CD4-positive, CD25-positive, alpha-beta regulatory T cell (primary cell): Measurements from ENCODE around the gene FAM114A2. TPM values are rescaled to one million over a fixed set of nuclear protein-coding genes. Genes with fewer than 3 reads are reported as not detected.

Source experiments
- ATAC-seq, 2 donors: fragments of 150-1000 bp; cut with Tn5 transposase; one replicate each; pipeline ENCODE4 v1.10.0; 2021; ENCODE audit warnings: low read depth in 2 of 2, moderate number of reproducible peaks in 2 of 2, moderate library complexity in 1 of 2
- DNase-seq, 3 donors: peaks; one replicate each; pipeline versions ENCODE4 v3.0.0 to v3.0.0-alpha.2; 2012 to 2022; ENCODE audit warnings: mixed read lengths in 1 of 3
- H3K27ac ChIP-seq: one replicate; pipeline ENCODE4 v1.7.0; 2013; ENCODE audit warnings: mild to moderate bottlenecking, low read length; ENCODE audit not compliant: insufficient read depth, poor library complexity, severe bottlenecking
- H3K27me3 ChIP-seq: one replicate; pipeline ENCODE4 v1.7.0; 2013; ENCODE audit warnings: low read length; ENCODE audit not compliant: control insufficient read depth, insufficient read depth
- H3K36me3 ChIP-seq: one replicate; pipeline ENCODE4 v1.7.0; 2013; ENCODE audit warnings: mild to moderate bottlenecking, low read length, moderate library complexity; ENCODE audit not compliant: control insufficient read depth, insufficient read depth
- H3K4me1 ChIP-seq: 2 replicates; pipeline ENCODE4 v1.7.0; 2013; ENCODE audit warnings: mild to moderate bottlenecking, low read length; ENCODE audit not compliant: insufficient read depth, control insufficient read depth, poor library complexity, severe bottlenecking
- H3K4me3 ChIP-seq: one replicate; pipeline ENCODE4 v1.7.0; 2013; ENCODE audit warnings: low read depth, mild to moderate bottlenecking, low read length, moderate library complexity
- H3K9me3 ChIP-seq, 2 experiments: 1 replicate in 1 of 2; 2 replicates in 1 of 2; pipeline ENCODE4 v1.7.0; 2013; ENCODE audit warnings: low read length in 2 of 2, mild to moderate bottlenecking in 1 of 2, moderate library complexity in 1 of 2; ENCODE audit not compliant: control insufficient read depth in 2 of 2
- H3K27ac Mint-ChIP-seq, 3 donors: one replicate each; pipeline ENCODE4 v1.8.0; 2020 to 2022; ENCODE audit warnings: mild to moderate bottlenecking in 3 of 3, mixed read lengths in 3 of 3, moderate library complexity in 2 of 3
- H3K27me3 Mint-ChIP-seq: one replicate; pipeline ENCODE4 v1.8.0; 2022; ENCODE audit warnings: mild to moderate bottlenecking, mixed read lengths
- H3K36me3 Mint-ChIP-seq: one replicate; pipeline ENCODE4 v1.8.0; 2020; ENCODE audit warnings: mixed read lengths
- H3K4me1 Mint-ChIP-seq, 4 donors: one replicate each; pipeline ENCODE4 v1.8.0; 2020 to 2022; ENCODE audit warnings: mixed read lengths in 4 of 4, mild to moderate bottlenecking in 1 of 4
- H3K4me3 Mint-ChIP-seq, 4 donors: one replicate each; pipeline ENCODE4 v1.8.0; 2020 to 2022; ENCODE audit warnings: mild to moderate bottlenecking in 4 of 4, mixed read lengths in 4 of 4, moderate library complexity in 3 of 4
- H3K9me3 Mint-ChIP-seq, 7 donors: one replicate each; pipeline ENCODE4 v1.8.0; 2020 to 2022; ENCODE audit warnings: mixed read lengths in 7 of 7, mild to moderate bottlenecking in 3 of 7, moderate library complexity in 2 of 7
- polyA plus RNA-seq, 4 donors: library from polyadenylated mRNA; unstranded; fragments of 300-500 nt; fragmentation: Illumina TruSeq; gene quantifications; one replicate each; pipeline ENCODE4 v1.2.3, GENCODE V29; 2021
- total RNA-seq: library from RNA; stranded (reverse); gene quantifications from one replicate; pipeline ENCODE4 v1.2.3, GENCODE V29; 2022

The FAM114A2 gene
- total and polyA plus RNA-seq, 5 donors from 2014 or later: 19.1 to 26.6 (median 22.8) TPM

- Mint-ChIP-seq H3K9me3 (peaks cover 0 to 3% (median 0%) of the 10 kb centered on the region in 7 donors), H3K4me1 (peaks cover 0 to 11% (median 2%) of the 10 kb centered on the region in 4 donors), H3K27me3 (no peaks in the 10 kb centered on the region), H3K4me3 (no peak overlapping the region), H3K36me3 (no peaks in the 10 kb centered on the region), H3K27ac (no peak overlapping the region)
- ATAC-seq: no peak
- DNase-seq: no peak
- Histone ChIP-seq H3K27me3 (no peaks in the 10 kb centered on the region), H3K4me3 (no peak overlapping the region), H3K27ac (no peak overlapping the region), H3K9me3 (no peaks in the 10 kb centered on the region), H3K4me1 (no peaks in the 10 kb centered on the region), H3K36me3 (no peaks in the 10 kb centered on the region)
Measured at GRCh38 chr5:153959134-153959957, 79.4 kb downstream of the FAM114A2 start.

DNA sequence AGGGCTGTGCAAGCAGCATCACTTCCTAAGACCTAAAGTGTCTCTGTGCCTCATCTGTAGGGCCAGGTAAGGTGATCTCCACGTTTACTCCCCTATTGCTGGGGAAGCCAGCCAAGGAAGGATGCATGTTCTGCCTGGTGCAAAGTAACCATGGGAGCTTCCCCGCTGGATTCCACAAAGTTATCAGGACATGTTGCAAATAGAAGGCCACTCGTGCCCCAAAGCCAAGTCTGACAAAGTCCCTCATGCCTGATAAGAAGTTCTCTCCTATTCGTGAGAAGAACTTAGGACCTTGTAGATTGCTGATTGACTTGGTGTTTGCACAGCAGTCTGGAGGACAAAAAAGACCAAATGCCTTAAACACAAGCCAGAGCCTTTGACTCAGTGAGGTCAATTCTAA lies 81.5 kb downstream of the FAM114A2 start:
- Histone ChIP-seq H3K9me3 (no peaks in the 10 kb centered on the region), H3K36me3 (no peaks in the 10 kb centered on the region), H3K27ac (no peak overlapping the region), H3K4me1 (no peaks in the 10 kb centered on the region), H3K27me3 (no peaks in the 10 kb centered on the region), H3K4me3 (no peak overlapping the region)
- peak in 1 of 2 donors; percentile 14 for ATAC-seq
- no peak overlapping the region for H3K4me3 Mint-ChIP-seq
- H3K9me3 Mint-ChIP-seq: peaks cover 0 to 2% (median 0%) of the 10 kb centered on the region in 7 donors
- no peaks in the 10 kb centered on the region for H3K27me3 Mint-ChIP-seq
- H3K27ac Mint-ChIP-seq: no peak overlapping the region
- DNase-seq: no peak
- H3K4me1 Mint-ChIP-seq: peaks cover 0 to 11% (median 2%) of the 10 kb centered on the region in 4 donors
- no peaks in the 10 kb centered on the region for H3K36me3 Mint-ChIP-seq

- H3K27me3 Mint-ChIP-seq: no peaks in the 10 kb centered on the region
- no peaks in the 10 kb centered on the region for H3K4me1 ChIP-seq
- no peak overlapping the region for H3K4me3 ChIP-seq
- no peaks in the 10 kb centered on the region for H3K36me3 Mint-ChIP-seq
- no peaks in the 10 kb centered on the region for H3K27me3 ChIP-seq
- no peak for ATAC-seq
- no peaks in the 10 kb centered on the region for H3K9me3 ChIP-seq
- H3K27ac Mint-ChIP-seq: no peak overlapping the region
- H3K4me3 Mint-ChIP-seq: no peak overlapping the region
- DNase-seq: no peak
- H3K27ac ChIP-seq: no peak overlapping the region
- no peaks in the 10 kb centered on the region for H3K36me3 ChIP-seq
- peaks cover 0 to 2% (median 0%) of the 10 kb centered on the region in 7 donors for H3K9me3 Mint-ChIP-seq
- H3K4me1 Mint-ChIP-seq: no peaks in the 10 kb centered on the region
Measured at GRCh38 chr5:153953411-153953810, 85.3 kb downstream of the FAM114A2 start.

- Mint-ChIP-seq H3K4me3 (no peak overlapping the region), H3K27me3 (no peaks in the 10 kb centered on the region), H3K27ac (no peak overlapping the region), H3K36me3 (no peaks in the 10 kb centered on the region), H3K9me3 (peaks cover 0 to 3% (median 0%) of the 10 kb centered on the region in 7 donors), H3K4me1 (no peaks in the 10 kb centered on the region)
- Histone ChIP-seq H3K4me3 (no peak overlapping the region), H3K27ac (no peak overlapping the region), H3K4me1 (no peaks in the 10 kb centered on the region), H3K9me3 (no peaks in the 10 kb centered on the region), H3K27me3 (no peaks in the 10 kb centered on the region), H3K36me3 (no peaks in the 10 kb centered on the region)
- no peak for ATAC-seq
- no peak for DNase-seq
Measured at GRCh38 chr5:153952893-153953292, 85.8 kb downstream of the FAM114A2 start.

GRCh38 chr5:153952057-153952456 lies 86.7 kb downstream of the FAM114A2 start:
- Histone ChIP-seq H3K9me3 (no peaks in the 10 kb centered on the region), H3K27ac (no peak overlapping the region), H3K4me3 (no peak overlapping the region), H3K36me3 (no peaks in the 10 kb centered on the region), H3K4me1 (no peaks in the 10 kb centered on the region), H3K27me3 (no peaks in the 10 kb centered on the region)
- no peak for ATAC-seq
- Mint-ChIP-seq H3K4me1 (no peaks in the 10 kb centered on the region), H3K27me3 (no peaks in the 10 kb centered on the region), H3K27ac (no peak overlapping the region), H3K9me3 (peaks cover 0 to 3% (median 0%) of the 10 kb centered on the region in 7 donors), H3K4me3 (no peak overlapping the region), H3K36me3 (no peaks in the 10 kb centered on the region)
- DNase-seq: no peak

DNA sequence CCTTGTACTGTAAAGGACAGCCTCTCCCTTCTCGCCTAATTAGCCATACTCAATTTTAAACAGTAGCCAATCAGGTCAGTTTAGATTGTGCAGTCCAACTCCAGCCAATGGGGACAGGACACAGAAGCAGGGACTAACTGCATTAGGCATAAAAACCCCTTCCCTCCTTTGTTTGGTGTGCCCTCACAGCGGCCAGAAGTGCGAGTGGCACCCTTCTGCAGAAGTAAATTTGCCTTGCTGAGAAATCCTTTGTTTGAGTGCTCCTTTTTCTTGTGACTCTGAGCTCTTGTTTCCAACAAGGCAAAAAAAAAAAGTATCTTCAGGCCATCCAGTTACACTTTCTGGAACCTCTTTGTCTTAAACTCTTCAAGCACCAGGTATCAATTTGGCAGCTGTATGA lies 97.4 kb downstream of the FAM114A2 start:
- H3K4me1 ChIP-seq: no peaks in the 10 kb centered on the region
- Mint-ChIP-seq H3K9me3 (peaks cover 5 to 44% (median 15%) of the 10 kb centered on the region in 7 donors), H3K4me3 (no peak overlapping the region), H3K4me1 (no peaks in the 10 kb centered on the region), H3K27me3 (peaks cover 7% of the 10 kb centered on the region), H3K36me3 (no peaks in the 10 kb centered on the region), H3K27ac (no peak overlapping the region)
- ATAC-seq (no peak), DNase-seq (no peak)
- H3K9me3 ChIP-seq: peaks cover 21 to 22% of the 10 kb centered on the region in 2 experiments
- no peak overlapping the region for H3K4me3 ChIP-seq
- no peaks in the 10 kb centered on the region for H3K36me3 ChIP-seq
- no peaks in the 10 kb centered on the region for H3K27me3 ChIP-seq
- no peak overlapping the region for H3K27ac ChIP-seq

Other genes starting within 250 kb of the FAM114A2 start
- 15.2 TPM for gene MFAP3, start 57 bp upstream of the FAM114A2 start, total RNA-seq
- gene MFAP3, start 57 bp upstream of the FAM114A2 start, polyA plus RNA-seq: 1 to 10 TPM; 3.4 to 6.4 (median 6.3) TPM
- gene GALNT10, start 151.8 kb upstream of the FAM114A2 start, total RNA-seq: 43.4 TPM
- 10 to 100 TPM in 3 of 4 donors, 1 to 10 TPM in 1; 8.4 to 18.2 (median 13.0) TPM for gene GALNT10, start 151.8 kb upstream of the FAM114A2 start, polyA plus RNA-seq